ENCODE measurements around the gene PRKAR1B. TPM values are rescaled to one million over a fixed set of nuclear protein-coding genes. Genes with fewer than 3 reads are reported as not detected.

The PRKAR1B gene
- polyA plus RNA-seq, 1 of the 3 experiments (the other 2 are of a cell fraction): 63.7 TPM

- TF ChIP-seq USF2 (IDR thresholded peaks at IDR 0.05; ENCODE audit: borderline replicate concordance, low read depth, low read length) (no peak), RXRA (IDR thresholded peaks at IDR 0.05; ENCODE audit: borderline replicate concordance, low read depth) (no peak), EP300 (IDR thresholded peaks at IDR 0.05; ENCODE audit: borderline replicate concordance in 1 of 2, low read depth in 1 of 2, low read length in 1 of 2) (no peak), RAD21 (IDR thresholded peaks at IDR 0.05; ENCODE audit: low read length) (no peak), SIN3A (IDR thresholded peaks at IDR 0.05; ENCODE audit: borderline replicate concordance, low read depth, low read length) (no peak), POLR2AphosphoS5 (IDR thresholded peaks at IDR 0.05; ENCODE audit: low read depth, low read length) (no peak)
- TF ChIP-seq, protein P1, sequence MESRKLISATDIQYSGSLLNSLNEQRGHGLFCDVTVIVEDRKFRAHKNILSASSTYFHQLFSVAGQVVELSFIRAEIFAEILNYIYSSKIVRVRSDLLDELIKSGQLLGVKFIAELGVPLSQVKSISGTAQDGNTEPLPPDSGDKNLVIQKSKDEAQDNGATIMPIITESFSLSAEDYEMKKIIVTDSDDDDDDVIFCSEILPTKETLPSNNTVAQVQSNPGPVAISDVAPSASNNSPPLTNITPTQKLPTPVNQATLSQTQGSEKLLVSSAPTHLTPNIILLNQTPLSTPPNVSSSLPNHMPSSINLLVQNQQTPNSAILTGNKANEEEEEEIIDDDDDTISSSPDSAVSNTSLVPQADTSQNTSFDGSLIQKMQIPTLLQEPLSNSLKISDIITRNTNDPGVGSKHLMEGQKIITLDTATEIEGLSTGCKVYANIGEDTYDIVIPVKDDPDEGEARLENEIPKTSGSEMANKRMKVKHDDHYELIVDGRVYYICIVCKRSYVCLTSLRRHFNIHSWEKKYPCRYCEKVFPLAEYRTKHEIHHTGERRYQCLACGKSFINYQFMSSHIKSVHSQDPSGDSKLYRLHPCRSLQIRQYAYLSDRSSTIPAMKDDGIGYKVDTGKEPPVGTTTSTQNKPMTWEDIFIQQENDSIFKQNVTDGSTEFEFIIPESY (IDR thresholded peaks at IDR 0.05; ENCODE audit: borderline replicate concordance, low read depth): no peak
- TF ChIP-seq, protein P2, sequence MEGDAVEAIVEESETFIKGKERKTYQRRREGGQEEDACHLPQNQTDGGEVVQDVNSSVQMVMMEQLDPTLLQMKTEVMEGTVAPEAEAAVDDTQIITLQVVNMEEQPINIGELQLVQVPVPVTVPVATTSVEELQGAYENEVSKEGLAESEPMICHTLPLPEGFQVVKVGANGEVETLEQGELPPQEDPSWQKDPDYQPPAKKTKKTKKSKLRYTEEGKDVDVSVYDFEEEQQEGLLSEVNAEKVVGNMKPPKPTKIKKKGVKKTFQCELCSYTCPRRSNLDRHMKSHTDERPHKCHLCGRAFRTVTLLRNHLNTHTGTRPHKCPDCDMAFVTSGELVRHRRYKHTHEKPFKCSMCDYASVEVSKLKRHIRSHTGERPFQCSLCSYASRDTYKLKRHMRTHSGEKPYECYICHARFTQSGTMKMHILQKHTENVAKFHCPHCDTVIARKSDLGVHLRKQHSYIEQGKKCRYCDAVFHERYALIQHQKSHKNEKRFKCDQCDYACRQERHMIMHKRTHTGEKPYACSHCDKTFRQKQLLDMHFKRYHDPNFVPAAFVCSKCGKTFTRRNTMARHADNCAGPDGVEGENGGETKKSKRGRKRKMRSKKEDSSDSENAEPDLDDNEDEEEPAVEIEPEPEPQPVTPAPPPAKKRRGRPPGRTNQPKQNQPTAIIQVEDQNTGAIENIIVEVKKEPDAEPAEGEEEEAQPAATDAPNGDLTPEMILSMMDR (IDR thresholded peaks at IDR 0.05): no peak
Observed at GRCh38 chr7:670501-671390, 56.3 kb downstream of the PRKAR1B start (continued).

GRCh38 chr7:668958-669357 lies 58.1 kb downstream of the PRKAR1B start:
- Histone ChIP-seq H3K4me3 (ENCODE audit: low read depth in 2 of 2, low read length in 1 of 2) (no peak overlapping the region), H3F3A (replicated peaks; ENCODE audit: insufficient read depth) (no peaks in the 10 kb centered on the region), H3K9me3 (no peaks in the 10 kb centered on the region), H3K9me2 (no peaks in the 10 kb centered on the region), H3K36me3 (replicated peaks in 1 of 2; ENCODE audit: control insufficient read depth in 1 of 2, insufficient read depth in 2 of 2, low read length in 1 of 2) (peaks cover 0 to 3% of the 10 kb centered on the region in 2 experiments), H2AFZ (ENCODE audit: low read depth) (no peak overlapping the region), H3K9ac (no peak overlapping the region), H3K79me2 (ENCODE audit: insufficient read depth) (no peaks in the 10 kb centered on the region), H4K20me1 (ENCODE audit: insufficient read depth) (no peaks in the 10 kb centered on the region), H3K4me2 (no peak overlapping the region), H3K4me1 (ENCODE audit: control insufficient read depth in 1 of 2, insufficient read depth in 2 of 2, low read depth in 1 of 2, low read length in 1 of 2) (peaks cover 0 to 29% of the 10 kb centered on the region in 2 experiments; a peak in 2 of 4 replicates), H3K27ac (ENCODE audit: low read depth in 2 of 2, low read length in 1 of 2) (no peak overlapping the region), H3K27me3 (ENCODE audit: insufficient read depth) (no peaks in the 10 kb centered on the region)
- ChIA-PET POLR2A (no interaction called here), CTCF (interaction anchor here (1.0 to 1.7 kb wide), 2 partner anchors 336 to 347 kb away, joined by 4 to 6 read pairs; no protein-coding TSS in a partner anchor)
- WGBS (ENCODE audit: low lambda C conversion rate): 91% methylated on average over 4 of the region's 4 CpGs
- DNase-seq: no peak
- TF ChIP-seq JUND (IDR thresholded peaks at IDR 0.05) (no peak), RAD21 (IDR thresholded peaks at IDR 0.05; ENCODE audit: low read length) (no peak), GABPA (IDR thresholded peaks at IDR 0.05; ENCODE audit: low read depth) (no peak), MEF2A (IDR thresholded peaks at IDR 0.05; ENCODE audit: borderline replicate concordance, low read depth) (no peak), TCF12 (IDR thresholded peaks at IDR 0.05) (no peak), USF2 (IDR thresholded peaks at IDR 0.05; ENCODE audit: borderline replicate concordance, low read depth, low read length) (no peak), MXI1 (IDR thresholded peaks at IDR 0.05; ENCODE audit: low read depth, low read length) (no peak)
- TF ChIP-seq, protein P3, sequence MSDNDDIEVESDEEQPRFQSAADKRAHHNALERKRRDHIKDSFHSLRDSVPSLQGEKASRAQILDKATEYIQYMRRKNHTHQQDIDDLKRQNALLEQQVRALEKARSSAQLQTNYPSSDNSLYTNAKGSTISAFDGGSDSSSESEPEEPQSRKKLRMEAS (IDR thresholded peaks at IDR 0.05; ENCODE audit: low read depth): no peak
- TF ChIP-seq, protein P1 (IDR thresholded peaks at IDR 0.05; ENCODE audit: borderline replicate concordance, low read depth): no peak
- TF ChIP-seq, protein P2 (IDR thresholded peaks at IDR 0.05): no peak
- TF ChIP-seq, protein P4, sequence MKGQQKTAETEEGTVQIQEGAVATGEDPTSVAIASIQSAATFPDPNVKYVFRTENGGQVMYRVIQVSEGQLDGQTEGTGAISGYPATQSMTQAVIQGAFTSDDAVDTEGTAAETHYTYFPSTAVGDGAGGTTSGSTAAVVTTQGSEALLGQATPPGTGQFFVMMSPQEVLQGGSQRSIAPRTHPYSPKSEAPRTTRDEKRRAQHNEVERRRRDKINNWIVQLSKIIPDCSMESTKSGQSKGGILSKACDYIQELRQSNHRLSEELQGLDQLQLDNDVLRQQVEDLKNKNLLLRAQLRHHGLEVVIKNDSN (IDR thresholded peaks at IDR 0.05; ENCODE audit: borderline replicate concordance, low read depth): no peak
